ENCODE measurements around the gene CTTNBP2. TPM values are rescaled to one million over a fixed set of nuclear protein-coding genes. Genes with fewer than 3 reads are reported as not detected.

The CTTNBP2 gene
- polyA plus RNA-seq, 1 donor from 2014 or later = 53.5 TPM

GRCh38 chr7:117876761-117877160 is 3.5 kb upstream of the CTTNBP2 start:
- no peak overlapping the region for H3K9ac ChIP-seq (ENCODE audit: low read length)
- H3K4me2 ChIP-seq (ENCODE audit: low read length) = no peak overlapping the region
- no peaks in the 10 kb centered on the region for H4K20me1 ChIP-seq (ENCODE audit: insufficient read depth)
- no peaks in the 10 kb centered on the region for H3K36me3 ChIP-seq (ENCODE audit: insufficient read depth, low read length)
- no peaks in the 10 kb centered on the region for H3K9me2 ChIP-seq (ENCODE audit: insufficient read depth, low read length)
- no peak overlapping the region for H3K4me3 ChIP-seq (ENCODE audit: low read length)
- H3F3A ChIP-seq (ENCODE audit: insufficient read depth, low read length, poor library complexity, severe bottlenecking) = no peaks in the 10 kb centered on the region
- H2AFZ ChIP-seq (ENCODE audit: low read depth, low read length) = no peak overlapping the region
- H3K79me2 ChIP-seq (replicated peaks; ENCODE audit: insufficient read depth, low read length) = peaks cover 4% of the 10 kb centered on the region
- H3K9me3 ChIP-seq (ENCODE audit: low read length) = no peaks in the 10 kb centered on the region
- no peaks in the 10 kb centered on the region for H3K27me3 ChIP-seq (ENCODE audit: insufficient read depth, low read depth, low read length)
- TF ChIP-seq POLR2AphosphoS5 (IDR thresholded peaks at IDR 0.05) (no peak), SMC3 (conservative IDR thresholded peaks at IDR 0.05; ENCODE audit: poor library complexity) (no peak), REST (IDR thresholded peaks at IDR 0.05; ENCODE audit: borderline replicate concordance) (no peak), EZH2 (IDR thresholded peaks at IDR 0.05; ENCODE audit: borderline replicate concordance, insufficient read depth, low read length, poor library complexity, severe bottlenecking) (no peak), CTCF (IDR thresholded peaks at IDR 0.05; ENCODE audit: poor library complexity, severe bottlenecking) (no peak), MXI1 (conservative IDR thresholded peaks at IDR 0.05; ENCODE audit: poor library complexity, severe bottlenecking) (no peak), RAD21 (conservative IDR thresholded peaks at IDR 0.05) (no peak), EP300 (conservative IDR thresholded peaks at IDR 0.05; ENCODE audit: poor library complexity, severe bottlenecking) (no peak), TAF1 (IDR thresholded peaks at IDR 0.05; ENCODE audit: low read depth) (no peak)
- no peak overlapping the region for H3K27ac ChIP-seq (ENCODE audit: low read length)

- Histone ChIP-seq H3K27me3 (ENCODE audit: insufficient read depth, low read depth, low read length) (no peaks in the 10 kb centered on the region), H3K27ac (ENCODE audit: low read length) (no peak overlapping the region)
Measured at GRCh38 chr7:117875566-117875965, 2.3 kb upstream of the CTTNBP2 start.

More at GRCh38 chr7:117875566-117875965, 2.3 kb upstream of the CTTNBP2 start:
- Histone ChIP-seq H3K4me3 (ENCODE audit: low read length) (no peak overlapping the region), H4K20me1 (ENCODE audit: insufficient read depth) (no peaks in the 10 kb centered on the region), H3K36me3 (ENCODE audit: insufficient read depth, low read length) (no peaks in the 10 kb centered on the region), H3K4me2 (ENCODE audit: low read length) (no peak overlapping the region), H2AFZ (ENCODE audit: low read depth, low read length) (no peak overlapping the region), H3K79me2 (replicated peaks; ENCODE audit: insufficient read depth, low read length) (peaks cover 16% of the 10 kb centered on the region), H3F3A (ENCODE audit: insufficient read depth, low read length, poor library complexity, severe bottlenecking) (no peaks in the 10 kb centered on the region), H3K9me3 (ENCODE audit: low read length) (no peaks in the 10 kb centered on the region), H3K9ac (ENCODE audit: low read length) (no peak overlapping the region), H3K9me2 (ENCODE audit: insufficient read depth, low read length) (no peaks in the 10 kb centered on the region)
- peak; percentile 26 for TF ChIP-seq CTCF (IDR thresholded peaks at IDR 0.05; ENCODE audit: poor library complexity, severe bottlenecking)
- no peak for TF ChIP-seq RAD21 (conservative IDR thresholded peaks at IDR 0.05)
- TF ChIP-seq POLR2AphosphoS5 (IDR thresholded peaks at IDR 0.05) = no peak
- TF ChIP-seq TAF1 (IDR thresholded peaks at IDR 0.05; ENCODE audit: low read depth) = no peak
